Stimulated activated CD8-positive, alpha-beta memory T cell treated with anti-CD3 and anti-CD28 coated beads, Interleukin-2, amount 100 ng/mL, for 1 hour (primary cell): ENCODE results near the gene DPP6.

Source experiments
- DNase-seq, 2 donors: peaks; one replicate each; pipeline ENCODE4 v3.0.0-alpha.2; 2020; ENCODE audit warnings: low read depth in 2 of 2

DPP6 gene

DNA sequence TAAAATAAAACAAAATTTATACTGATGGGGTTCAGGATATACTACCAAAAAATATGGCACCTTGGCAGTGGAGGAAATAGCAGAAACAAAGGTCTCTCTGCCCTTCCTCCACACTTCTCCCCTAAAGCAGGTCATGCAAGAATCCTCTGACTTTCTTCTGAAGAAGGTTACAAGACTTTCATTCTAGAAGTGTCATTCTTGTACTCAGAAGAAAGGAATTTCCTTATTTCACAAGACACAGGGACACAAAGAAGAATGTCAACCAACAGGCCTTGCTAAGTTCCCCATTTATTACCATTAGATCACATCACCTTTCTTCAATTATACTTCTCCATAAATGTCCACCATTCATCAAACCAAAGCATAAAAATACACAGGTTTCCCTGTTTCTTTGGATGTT lies 480.6 kb downstream of the DPP6 start:
- DNase-seq = no peak

DNA sequence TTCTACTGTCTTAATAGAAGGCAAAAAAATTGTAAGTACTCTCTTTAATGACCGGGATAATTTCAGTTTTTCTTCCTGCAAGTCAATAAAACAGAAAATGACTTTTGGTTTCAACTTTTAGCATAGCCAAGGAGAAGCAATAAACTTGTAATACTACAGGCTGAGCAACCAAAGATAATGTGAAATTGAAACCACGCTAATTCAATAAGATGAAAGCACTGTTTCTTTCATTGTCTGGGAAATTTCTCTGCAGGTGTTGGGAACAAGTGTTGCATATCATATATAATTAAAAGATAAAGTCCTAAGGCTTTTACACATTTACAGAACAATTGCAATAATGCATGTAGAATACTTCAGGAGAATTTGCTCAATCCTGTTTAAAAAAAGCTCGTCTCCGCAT lies 488.4 kb downstream of the DPP6 start:
- DNase-seq = no peak

DNA sequence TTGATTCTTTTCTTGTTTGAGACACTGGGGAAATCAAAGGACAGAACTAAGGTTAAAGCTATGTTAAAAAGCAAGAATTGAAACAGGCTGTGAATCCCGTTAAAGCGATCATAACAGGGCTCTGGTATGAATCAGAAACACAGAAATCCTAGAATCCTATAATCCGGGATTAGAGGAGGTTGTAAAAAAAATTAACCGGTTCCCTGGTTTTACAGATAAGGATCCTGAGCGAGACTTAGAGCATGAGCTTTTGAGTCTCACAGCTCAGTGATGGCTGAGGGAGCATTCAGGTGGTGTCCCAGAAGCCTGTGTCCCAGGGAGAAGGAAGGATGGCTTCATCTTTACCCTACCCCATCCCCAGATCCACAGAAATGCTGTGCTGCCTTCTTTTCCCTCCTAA lies 489.4 kb downstream of the DPP6 start:
- no peak for DNase-seq

DNA sequence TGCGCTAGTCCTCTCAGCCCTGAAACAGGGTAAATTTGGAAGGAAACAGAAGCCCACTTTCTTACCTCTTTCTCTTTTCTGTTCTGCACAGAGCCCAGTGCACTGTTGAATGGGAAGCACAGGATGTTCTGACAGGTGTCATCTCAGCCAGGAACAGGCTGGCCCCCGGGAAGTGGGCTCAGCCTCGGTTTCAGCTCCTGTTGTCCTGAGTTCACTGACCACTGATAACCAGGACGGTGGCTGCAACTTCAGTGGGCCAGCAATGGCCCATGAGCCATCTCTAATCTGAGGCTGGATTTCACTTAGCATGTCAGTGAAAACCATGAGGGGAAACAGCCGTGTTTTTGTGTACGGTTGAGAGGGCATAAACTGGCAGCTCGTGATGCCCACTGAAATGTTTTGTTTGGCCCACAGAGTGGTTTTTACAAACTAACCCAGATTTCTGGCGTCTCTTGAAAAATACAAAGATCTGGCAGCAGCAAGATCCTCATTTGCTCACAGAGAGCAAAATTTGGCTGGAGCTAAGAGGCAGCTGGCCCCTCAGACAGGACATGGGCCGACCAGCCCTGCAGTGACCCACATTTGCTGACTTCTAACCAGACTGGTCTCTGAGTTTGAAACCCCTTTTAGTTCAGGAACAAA lies 494.9 kb downstream of the DPP6 start:
- DNase-seq = no peak

DNA sequence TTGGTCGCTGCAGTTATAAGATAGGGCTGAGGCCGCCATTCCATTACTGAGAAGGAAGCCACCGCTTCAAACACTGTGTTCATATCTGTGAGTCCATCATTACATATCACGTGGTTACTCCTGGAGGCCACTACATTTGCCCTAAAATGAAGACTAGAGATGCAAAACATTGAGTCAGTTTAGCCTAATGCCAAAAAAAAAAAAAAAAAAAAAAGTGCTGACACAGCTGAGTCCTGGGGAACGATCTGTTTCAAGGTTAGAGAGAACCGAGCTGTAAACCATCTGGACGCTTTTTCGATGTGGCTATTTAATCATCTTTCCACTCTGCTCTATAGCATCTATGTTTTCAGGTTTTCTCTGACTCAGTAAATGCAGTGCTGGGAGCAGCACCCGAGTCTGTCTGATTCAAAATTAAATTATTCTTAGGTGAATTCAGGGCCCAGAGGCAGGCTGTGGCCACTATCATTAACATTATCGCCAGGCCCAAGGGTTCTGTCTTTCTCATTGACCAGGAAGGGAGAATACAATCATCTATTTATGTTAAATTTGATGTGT lies 501.6 kb downstream of the DPP6 start:
- no peak for DNase-seq

DNA sequence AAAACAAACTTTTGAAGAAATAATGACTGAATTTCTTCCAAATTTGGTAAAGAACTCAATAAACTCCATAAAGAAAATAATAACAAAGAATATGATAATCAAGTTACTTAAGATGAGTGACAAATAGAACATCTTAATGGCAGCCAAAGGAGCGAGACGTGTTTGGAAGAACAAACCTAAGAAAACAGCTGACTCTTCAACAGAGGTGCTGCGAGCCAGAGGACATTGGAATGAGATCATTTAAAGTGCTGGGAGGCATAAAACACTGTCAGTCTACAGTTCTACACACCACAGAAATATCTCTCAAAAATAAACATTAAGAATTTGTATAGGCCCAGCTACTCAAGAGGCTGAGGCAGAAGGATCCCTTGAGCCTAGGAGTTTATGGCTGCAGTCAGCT lies 507.3 kb downstream of the DPP6 start:
- no peak for DNase-seq

DNA sequence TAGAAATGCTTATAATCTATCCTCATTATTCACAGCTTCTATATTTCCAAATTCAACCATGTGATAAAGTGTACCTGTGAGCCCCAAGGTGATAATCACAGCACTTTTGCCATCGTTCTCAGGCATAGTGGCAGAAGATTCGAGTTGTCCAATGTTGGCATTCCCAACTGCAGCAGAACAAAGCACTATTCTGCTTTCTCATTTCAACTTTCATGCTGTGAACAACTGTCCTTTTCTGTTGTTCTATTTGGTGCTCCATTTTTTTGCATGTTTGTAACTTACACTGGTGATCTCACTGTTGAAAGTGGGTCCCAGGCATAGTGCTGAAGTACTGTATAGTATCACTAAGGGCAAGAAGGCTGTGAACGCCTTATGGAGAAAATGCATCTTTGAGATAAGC lies 512.5 kb downstream of the DPP6 start:
- DNase-seq = no peak

DNA sequence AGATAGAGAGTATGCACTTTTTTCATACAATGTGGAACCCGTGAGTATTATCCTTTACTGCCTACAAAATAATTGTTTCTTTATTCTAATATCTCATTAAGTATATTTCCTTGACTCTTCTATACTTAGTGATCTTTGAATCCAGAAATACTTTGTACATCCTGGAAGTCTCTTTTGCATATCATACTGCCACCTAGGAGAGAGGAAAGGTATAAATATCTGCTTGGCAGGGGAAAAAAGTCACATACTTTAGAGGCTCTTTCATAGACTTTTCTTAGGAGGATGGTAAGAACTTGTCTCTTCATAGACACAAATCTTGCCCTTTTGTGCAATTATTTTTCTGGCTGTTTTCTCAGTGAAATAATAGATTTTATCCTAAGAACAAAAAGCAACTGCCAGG lies 514.7 kb downstream of the DPP6 start:
- DNase-seq = no peak

DNA sequence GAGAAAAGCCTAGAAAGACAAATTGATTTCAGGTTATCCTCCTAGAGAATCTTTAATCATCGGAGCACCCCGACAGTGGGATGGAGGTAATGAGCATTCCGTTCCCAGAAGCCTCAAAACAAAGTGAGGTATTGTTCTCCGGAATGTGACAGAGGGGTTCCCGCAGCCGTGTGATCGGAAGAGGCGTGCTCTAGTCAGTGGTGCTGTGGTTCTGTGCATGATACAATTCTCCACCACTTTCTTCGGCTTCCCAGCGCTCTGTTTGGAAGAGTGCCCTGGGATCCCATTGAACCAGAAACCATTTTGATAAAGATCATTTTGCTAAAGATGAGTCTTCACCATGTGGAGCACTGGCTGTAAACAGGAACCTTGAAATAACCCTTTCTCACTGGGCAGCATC lies 516.1 kb downstream of the DPP6 start:
- no peak for DNase-seq

DNA sequence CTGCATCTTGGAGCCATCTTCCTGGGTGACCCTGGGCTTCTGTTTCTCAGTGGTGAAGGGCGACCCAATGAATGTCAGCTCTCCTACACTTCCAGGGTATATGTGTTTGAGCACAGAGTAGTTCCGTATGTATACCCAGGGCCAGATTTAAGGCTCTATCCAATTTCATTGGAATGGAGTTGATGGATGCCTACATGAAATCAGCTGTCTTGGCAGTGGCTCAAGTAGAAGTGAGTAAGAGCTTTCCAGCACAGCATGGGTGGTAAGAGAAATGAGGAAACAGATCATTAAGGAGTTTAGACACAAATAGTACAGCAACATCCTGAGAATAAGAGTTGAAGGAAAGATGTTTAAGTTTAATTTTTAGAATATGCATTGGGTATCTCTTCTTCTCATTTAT lies 517.7 kb downstream of the DPP6 start:
- no peak for DNase-seq

DNA sequence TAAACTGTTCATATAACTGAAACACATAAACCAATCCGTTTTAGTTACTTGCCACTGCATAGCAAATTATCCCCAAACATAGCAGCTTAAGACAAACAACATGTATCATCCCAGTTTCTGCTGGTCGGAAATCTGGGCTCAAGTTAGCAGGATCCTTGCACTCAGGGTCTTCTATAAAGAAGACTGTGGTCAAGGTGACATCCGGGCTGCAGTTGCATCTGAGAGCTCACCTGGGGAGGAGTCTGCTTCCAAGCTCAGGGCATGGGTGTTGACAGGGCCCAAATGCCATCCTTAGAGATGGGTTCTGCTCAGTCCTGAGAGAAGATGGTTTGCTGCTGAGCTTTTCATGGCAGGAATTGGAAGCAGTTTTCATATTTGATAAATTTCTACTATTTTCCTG lies 519.6 kb downstream of the DPP6 start:
- DNase-seq = no peak

DNA sequence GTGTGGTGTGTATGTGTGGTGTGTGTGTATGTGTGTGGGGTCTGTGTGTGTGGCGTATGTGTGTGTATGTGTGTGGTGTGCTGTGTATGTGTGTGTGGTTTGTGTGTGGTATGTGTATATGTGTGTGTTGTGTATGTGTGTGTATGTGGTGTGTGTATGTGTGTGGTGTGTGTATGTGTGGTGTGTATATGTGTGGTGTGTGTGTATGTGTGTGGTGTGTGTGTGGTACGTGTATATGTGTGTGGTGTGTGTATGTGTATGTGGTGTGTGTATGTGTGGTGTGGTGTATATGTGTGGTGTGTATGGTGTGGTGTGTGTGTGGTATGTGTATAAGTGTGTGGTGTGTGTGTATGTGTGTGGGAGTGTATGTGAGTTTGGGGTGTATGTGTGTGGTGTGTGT lies 522.0 kb downstream of the DPP6 start:
- DNase-seq = no peak

DNA sequence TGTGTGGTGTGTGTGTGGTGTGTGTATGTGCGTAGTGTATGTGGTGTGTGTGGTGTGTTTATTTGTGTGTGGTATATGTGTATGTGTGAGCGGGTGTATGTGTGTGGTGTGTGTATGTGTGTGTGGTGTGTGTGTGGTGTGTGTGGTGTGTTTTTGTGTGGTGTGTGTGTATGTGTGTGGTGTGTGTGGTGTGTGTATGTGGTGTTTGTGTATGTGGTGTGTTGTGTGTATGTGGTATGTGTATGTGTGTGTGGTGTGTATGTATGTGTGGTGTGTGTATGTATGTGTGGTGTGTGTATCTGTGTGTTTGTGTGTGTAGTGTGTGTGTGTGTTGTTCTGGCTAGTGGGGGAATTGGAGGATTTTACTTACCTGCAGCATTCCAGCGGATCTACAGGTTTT lies 523.3 kb downstream of the DPP6 start:
- DNase-seq = no peak

DNA sequence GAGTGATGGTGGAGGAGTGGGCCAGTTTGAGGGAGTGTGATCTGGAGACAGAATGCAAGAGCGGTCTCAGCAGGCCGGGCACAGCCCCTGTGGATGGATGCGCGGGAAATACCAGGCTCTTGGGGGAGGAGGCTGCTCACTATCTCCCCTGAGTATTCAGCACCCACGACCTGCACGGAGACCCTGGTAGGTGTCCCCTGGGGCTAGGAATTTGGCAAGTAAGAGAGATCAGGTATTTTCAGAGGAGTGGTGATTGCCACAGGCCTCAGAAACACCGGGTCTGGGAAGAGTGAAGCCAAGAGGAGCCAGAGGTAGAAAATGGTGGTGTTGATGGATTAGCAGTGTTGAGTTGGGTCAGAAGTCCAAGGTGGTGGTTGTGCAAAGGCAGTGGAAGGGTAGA lies 524.4 kb downstream of the DPP6 start:
- DNase-seq = no peak

DNA sequence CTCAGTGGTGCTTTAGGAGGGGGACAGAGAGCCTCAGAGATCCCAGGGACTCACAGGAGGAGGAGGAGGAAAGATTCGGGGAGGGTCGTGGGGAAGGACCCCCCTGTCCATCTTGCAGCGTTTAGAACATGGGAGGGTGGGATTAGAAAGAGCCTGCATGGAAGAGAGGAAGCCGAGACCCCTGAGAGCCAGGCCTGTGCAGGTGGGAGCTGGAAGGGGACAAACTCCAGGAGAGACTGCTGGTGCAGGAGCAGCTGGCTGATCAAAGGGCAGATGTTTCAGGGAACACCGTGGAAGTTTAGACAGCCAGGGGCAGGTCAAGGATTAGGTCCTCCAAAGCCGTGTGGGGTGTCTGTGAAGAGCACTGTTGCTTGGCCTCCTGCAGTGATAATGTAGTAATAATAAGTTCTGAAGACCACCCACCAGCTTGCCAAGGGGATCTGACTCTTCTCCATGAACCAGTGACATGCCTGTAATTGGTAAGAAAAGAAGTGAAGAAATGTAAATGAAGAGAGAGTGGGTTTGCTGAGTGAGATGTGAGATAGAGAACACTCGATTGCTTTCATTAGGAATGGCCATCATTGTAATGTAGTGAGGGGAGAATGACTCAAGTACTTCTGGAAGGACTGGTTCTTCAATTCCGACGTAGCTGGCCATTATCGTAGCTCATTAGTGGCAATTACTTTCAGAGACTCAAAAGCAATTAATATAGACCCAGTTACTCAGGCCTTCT lies 525.1 kb downstream of the DPP6 start:
- DNase-seq = no peak

DNA sequence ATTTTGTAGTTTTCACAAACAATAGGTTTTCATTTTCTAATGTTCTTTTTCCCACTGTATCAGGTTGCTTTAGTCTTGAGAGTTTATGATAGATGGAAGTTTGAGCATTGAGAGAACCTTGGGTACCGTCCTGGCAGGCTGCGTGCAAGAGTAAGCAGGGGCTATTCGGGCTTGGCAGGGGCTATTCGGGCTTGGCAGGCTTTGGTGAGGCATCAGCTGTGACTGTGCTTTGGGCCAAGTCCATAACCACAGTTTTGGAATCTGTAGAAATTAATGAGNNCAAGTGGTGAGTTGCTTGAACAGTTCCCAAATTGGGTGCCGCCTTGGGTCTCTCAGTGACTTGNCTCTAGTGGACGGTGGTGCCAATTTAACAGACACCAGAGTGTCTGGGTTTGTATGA lies 526.1 kb downstream of the DPP6 start:
- no peak for DNase-seq

DNA sequence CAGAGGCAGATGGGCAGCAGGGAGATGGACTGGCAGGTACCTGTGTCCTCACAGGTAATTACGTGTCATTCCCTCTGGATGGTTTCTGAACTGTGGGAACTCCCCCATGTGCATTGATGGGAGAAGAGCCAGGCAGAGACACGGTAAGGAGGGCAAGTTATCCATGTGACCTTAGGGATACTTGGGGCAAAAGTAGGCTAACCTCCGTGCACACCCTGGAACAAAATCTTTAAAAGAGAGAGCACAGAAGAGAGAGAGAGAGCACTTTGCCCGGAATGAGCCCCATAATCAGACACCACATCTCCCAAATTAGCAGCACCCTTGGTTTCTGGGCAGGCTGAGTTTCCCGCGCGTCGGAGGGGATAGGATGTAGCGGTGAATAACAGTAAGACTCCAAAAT lies 527.5 kb downstream of the DPP6 start:
- DNase-seq = no peak

DNA sequence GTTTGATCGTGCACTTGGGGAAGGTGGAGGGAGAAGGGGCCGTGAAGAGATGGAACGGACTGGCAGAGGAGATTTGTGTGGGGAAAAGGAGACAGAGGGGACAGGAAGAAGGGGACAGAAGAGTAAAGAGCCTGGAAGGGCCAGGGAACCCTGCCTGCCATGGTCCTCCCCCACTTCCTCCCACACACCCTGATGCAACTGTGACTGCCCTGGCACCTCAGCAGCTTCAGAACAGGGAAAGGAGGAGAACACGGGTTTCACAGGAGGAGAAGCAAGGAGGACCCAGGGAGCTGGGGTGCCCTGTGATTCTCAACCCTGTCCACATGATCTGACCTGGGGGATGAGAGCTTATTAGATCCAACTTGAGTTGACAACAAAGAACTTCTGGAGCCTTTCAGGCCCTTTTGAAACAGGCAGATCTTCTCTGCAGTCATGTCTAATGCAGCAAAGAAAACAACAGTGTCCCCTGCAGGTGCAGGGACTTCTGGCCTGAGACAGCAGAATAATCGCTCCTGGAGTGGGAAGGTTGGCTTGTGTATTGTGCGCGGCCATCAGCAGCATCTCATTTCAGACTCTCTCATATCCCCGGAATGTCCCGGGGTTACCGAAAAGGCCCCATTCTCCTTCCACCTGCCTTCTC lies 529.2 kb downstream of the DPP6 start:
- no peak for DNase-seq

DNA sequence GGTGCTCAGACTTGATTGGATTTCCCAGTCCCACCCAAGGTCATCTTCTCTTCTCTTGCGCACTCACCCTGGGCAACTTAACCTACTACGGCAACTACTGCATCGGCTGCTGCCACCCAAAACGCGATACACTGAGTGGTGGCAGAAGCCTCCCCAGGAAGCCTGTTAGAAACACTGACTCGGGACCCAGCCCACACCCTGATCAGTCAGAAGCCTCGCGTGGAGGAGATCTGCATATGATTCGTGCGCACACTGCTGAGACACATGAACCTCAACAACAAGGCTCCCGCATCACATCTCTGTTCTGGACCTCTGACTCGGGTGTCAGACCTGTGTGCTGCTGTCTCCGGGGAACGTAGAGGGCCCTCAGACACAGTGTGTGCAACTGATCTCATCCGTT lies 531.3 kb downstream of the DPP6 start:
- DNase-seq = no peak

DNA sequence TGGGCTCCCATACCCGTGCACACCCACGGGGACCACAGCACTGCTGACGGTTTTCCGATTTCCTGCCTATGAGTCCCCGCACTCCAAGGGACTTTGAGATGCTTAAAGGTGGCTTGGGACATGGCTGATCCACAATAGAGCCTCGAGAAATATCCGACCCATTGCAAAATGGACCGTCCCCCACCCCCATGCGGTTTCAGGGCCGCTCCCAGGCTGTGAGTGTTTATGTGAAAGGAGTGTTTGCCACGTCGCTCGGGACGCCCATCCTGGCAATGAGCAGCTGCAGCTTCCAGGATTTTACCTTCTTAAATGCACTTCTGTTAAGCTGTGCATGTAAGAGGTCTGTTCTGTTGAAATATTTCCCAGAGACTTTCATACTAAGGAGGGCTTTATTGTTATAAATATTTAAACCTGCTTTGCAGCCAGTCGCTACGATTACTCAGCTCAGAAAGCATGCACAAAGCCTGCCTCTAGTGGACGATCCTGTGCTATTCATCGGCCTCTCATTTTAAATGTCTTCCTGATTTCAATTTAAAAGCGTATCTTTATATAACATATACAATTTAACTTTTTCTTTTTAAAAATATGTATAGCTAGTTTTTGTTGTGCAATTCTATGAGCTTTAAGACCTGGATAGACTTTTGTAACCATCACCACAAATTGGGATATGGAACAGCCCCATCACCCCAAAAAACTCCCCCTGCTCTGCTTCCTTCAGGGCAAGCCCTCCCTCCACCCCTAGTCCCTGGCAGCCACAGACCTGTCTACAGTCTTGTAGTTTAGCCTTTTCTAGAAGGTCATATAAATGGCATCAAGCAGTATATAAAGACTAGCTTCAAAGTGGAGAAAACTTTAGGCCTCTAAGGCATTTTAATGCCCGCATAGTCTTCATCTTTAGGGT lies 532.4 kb downstream of the DPP6 start:
- DNase-seq = no peak

DNA sequence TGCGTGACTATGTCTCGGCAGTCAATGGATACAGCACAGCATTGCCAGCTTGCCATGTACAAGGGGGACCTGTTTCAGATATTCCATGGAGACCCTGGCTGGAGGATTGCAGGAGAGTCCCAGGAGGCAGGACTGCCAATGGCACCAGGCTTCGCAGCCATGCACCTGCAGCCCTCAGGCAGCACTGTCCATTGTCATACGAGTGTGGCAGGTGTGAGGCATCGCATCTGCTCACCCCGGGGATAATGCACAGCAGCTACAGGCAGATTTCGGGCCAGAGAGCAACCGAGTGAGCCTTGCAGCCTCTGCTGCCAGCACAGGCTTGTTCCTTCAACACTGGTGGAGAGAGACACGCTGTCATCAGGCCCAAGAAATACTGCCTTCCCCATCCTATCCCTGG lies 535.6 kb downstream of the DPP6 start:
- DNase-seq = no peak

DNA sequence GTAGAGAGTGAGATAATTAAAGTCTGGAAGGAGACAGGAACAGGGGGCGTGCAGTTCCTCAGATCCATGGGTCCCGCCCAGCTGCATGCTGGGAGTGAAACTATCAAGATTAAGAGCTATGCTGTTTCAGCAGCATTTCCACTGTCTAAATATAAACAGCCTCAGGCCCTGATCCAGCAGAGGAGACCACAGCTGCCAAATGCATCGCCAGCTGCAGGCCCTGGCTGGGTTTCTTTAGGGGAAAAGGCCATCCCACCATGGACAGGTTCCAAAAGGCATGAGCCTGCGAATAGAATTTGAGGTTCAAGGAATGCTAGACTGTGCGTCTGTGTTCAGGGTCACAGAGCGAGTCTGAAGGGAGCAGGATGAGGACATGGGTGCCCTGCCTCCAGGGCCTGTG lies 539.3 kb downstream of the DPP6 start:
- no peak for DNase-seq
